ENCODE results near the gene CFAP299. TPM values are rescaled to one million over a fixed set of nuclear protein-coding genes. Genes with fewer than 3 reads are reported as not detected.

Gene CFAP299
- total and polyA plus RNA-seq, 4 experiments from 2014 or later: not detected

DNA sequence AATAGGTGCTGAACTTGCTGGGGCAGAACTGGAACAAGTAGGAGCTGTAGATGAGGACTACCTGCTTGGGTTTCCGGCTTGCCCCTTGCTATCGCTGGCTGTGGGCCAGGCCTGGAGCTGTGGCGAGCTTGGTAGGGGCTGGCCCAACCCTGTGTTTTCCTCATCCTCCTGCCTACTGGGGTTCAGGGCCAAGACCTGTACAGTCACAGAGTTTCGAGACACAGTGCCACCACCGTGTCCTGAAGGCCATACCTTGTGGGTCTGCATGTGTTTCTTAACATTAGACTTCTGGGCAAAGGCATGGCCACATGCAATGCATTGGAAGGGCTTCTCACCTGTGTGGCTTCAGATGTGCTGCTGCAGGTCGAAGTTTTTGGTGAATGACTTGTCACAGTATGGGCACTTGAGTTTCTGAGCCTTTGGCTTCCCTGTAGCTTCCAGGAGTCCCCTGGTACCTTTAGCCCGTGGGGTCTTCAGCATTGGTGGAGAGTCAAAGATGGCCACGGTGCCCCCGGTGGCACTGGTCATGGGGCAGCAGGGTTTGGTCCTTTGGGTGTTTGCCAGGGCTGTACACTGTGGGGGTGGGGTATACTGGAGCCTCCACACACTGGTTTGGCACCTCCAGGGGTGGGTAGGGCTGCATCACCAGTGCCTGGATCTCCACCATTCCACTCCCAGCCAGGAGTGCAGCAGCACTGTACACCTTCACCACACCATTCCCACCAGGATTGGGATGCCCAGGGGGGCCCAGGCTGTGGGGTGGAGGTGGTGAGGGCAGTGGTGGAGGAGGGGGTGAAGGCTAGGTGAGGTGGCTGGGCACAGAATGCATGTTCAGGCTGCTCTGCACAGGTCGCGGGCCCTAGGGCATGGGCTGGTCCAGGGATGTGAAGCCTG is 52.1 kb downstream of the CFAP299 start:
- peaks cover 0 to 3% (median 0%) of the 10 kb centered on the region in 8 donors for H3K9me3 Mint-ChIP-seq
- no peaks in the 10 kb centered on the region for H3K4me1 ChIP-seq (ENCODE audit: insufficient read depth, low read length)
- no peak overlapping the region for H3K27ac Mint-ChIP-seq
- no peaks in the 10 kb centered on the region for H3K36me3 Mint-ChIP-seq
- ChIA-PET POLR2A (ENCODE audit: partially characterized antibody) (no interaction called here), CTCF (ENCODE audit: partially characterized antibody) (no interaction called here)
- no peaks in the 10 kb centered on the region for H3K4me1 Mint-ChIP-seq
- H3K9me3 ChIP-seq (ENCODE audit: control insufficient read depth in 1 of 2, low read length in 2 of 2): no peaks in the 10 kb centered on the region
- no peak overlapping the region for H3K4me3 ChIP-seq (ENCODE audit: low read length in 2 of 2)
- H3K27ac ChIP-seq (ENCODE audit: low read depth, low read length): no peak overlapping the region
- no peak overlapping the region for H3K4me3 Mint-ChIP-seq
- intact Hi-C loops (cut with micrococcal nuclease): no loop called here
- H3K36me3 ChIP-seq (ENCODE audit: insufficient read depth, low read length): no peaks in the 10 kb centered on the region
- no peaks in the 10 kb centered on the region for H3K27me3 Mint-ChIP-seq
- H3K27me3 ChIP-seq (ENCODE audit: insufficient read depth, low read length): no peaks in the 10 kb centered on the region
- no peak for DNase-seq

- no peaks in the 10 kb centered on the region for H3K36me3 ChIP-seq (ENCODE audit: insufficient read depth, low read length)
- H3K36me3 Mint-ChIP-seq: no peaks in the 10 kb centered on the region
- no peaks in the 10 kb centered on the region for H3K27me3 ChIP-seq (ENCODE audit: insufficient read depth, low read length)
- H3K27ac ChIP-seq (ENCODE audit: low read depth, low read length): no peak overlapping the region
- H3K27me3 Mint-ChIP-seq: no peaks in the 10 kb centered on the region
- no peak overlapping the region for H3K27ac Mint-ChIP-seq
- ChIA-PET POLR2A (ENCODE audit: partially characterized antibody) (no interaction called here), CTCF (ENCODE audit: partially characterized antibody) (no interaction called here)
- H3K4me3 ChIP-seq (ENCODE audit: low read length in 2 of 2): no peak overlapping the region
- H3K4me1 Mint-ChIP-seq: no peaks in the 10 kb centered on the region
- no peak for DNase-seq
- H3K4me1 ChIP-seq (ENCODE audit: insufficient read depth, low read length): no peaks in the 10 kb centered on the region
- intact Hi-C loops (cut with micrococcal nuclease): no loop called here
- H3K9me3 ChIP-seq (ENCODE audit: control insufficient read depth in 1 of 2, low read length in 2 of 2): no peaks in the 10 kb centered on the region
- H3K4me3 Mint-ChIP-seq: no peak overlapping the region
- peaks cover 0 to 1% (median 0%) of the 10 kb centered on the region in 8 donors for H3K9me3 Mint-ChIP-seq
These were observed 52.7 kb downstream of the CFAP299 start for GRCh38 chr4:80388284-80388607.

DNA sequence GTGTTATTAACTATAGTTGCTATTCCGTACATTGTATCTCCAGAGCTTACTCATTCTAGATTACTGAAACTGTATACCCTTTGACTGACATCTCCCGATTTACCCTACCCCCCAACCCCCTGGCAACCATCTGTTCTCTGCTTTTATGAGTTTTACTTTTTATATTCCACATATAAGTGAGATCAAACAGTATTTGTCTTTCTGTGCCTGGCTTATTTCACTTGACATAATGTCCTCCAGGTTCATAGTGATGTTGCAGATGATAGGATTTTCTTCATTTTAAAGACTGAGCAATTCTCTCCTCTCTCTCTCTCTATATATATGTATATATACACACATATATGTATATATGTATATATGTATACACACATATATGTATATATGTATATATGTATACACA is 54.6 kb downstream of the CFAP299 start:
- Mint-ChIP-seq H3K9me3 (peaks cover 0 to 9% (median under 1%) of the 10 kb centered on the region in 8 donors), H3K36me3 (no peaks in the 10 kb centered on the region), H3K27me3 (no peaks in the 10 kb centered on the region), H3K4me3 (no peak overlapping the region), H3K27ac (no peak overlapping the region), H3K4me1 (no peaks in the 10 kb centered on the region)
- Histone ChIP-seq H3K9me3 (ENCODE audit: control insufficient read depth in 1 of 2, low read length in 2 of 2) (no peaks in the 10 kb centered on the region), H3K4me3 (ENCODE audit: low read length in 2 of 2) (no peak overlapping the region), H3K36me3 (ENCODE audit: insufficient read depth, low read length) (no peaks in the 10 kb centered on the region), H3K27me3 (ENCODE audit: insufficient read depth, low read length) (no peaks in the 10 kb centered on the region), H3K27ac (ENCODE audit: low read depth, low read length) (no peak overlapping the region), H3K4me1 (ENCODE audit: insufficient read depth, low read length) (no peaks in the 10 kb centered on the region)
- ChIA-PET POLR2A (ENCODE audit: partially characterized antibody) (no interaction called here), CTCF (ENCODE audit: partially characterized antibody) (no interaction called here)
- DNase-seq: no peak
- intact Hi-C loops (cut with micrococcal nuclease): no loop called here

DNA sequence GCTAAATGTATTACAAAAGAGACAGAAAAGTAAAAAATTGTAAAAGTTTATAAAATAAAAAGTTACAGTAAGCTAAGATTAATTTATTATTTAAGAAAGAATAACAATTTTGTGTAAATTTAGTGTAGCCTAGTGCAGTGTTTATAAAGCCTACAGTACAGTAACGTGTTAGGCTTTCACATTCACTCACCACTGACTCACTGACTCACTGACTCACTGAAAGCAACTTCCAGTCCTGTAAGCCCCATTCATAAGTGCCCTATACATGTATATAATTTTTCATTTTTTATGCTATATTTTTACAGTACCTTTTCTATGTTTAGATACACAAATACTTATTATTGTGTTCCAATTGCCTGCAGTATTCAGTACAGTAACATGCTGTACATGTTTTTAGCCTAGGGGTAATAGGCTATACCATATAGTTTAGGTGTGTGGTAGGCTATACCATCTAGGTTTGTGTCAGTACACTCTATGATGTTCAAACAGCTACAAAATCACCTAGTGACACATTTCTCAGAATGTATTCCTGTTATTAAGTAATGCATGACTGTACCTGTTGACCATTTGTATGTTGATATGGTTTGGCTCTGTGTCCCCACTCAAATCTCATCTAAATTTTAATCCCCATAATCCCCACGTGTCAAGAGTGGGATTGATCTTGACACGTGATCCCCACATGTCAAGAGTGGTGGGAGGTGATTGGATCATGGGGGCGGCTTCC is 57.9 kb downstream of the CFAP299 start:
- peaks cover 0 to 9% (median 2%) of the 10 kb centered on the region in 8 donors for H3K9me3 Mint-ChIP-seq
- H3K36me3 Mint-ChIP-seq: no peaks in the 10 kb centered on the region
- no peak overlapping the region for H3K27ac ChIP-seq (ENCODE audit: low read depth, low read length)
- H3K27me3 Mint-ChIP-seq: peaks cover 0 to 4% of the 10 kb centered on the region in 2 donors
- DNase-seq: no peak
- H3K9me3 ChIP-seq (ENCODE audit: control insufficient read depth in 1 of 2, low read length in 2 of 2): no peaks in the 10 kb centered on the region
- no peaks in the 10 kb centered on the region for H3K36me3 ChIP-seq (ENCODE audit: insufficient read depth, low read length)
- no peaks in the 10 kb centered on the region for H3K27me3 ChIP-seq (ENCODE audit: insufficient read depth, low read length)
- no peaks in the 10 kb centered on the region for H3K4me1 ChIP-seq (ENCODE audit: insufficient read depth, low read length)
- H3K4me3 Mint-ChIP-seq: no peak overlapping the region
- H3K27ac Mint-ChIP-seq: no peak overlapping the region
- intact Hi-C loops (cut with micrococcal nuclease): no loop called here
- no peak overlapping the region for H3K4me3 ChIP-seq (ENCODE audit: low read length in 2 of 2)
- ChIA-PET POLR2A (ENCODE audit: partially characterized antibody) (no interaction called here), CTCF (ENCODE audit: partially characterized antibody) (no interaction called here)
- no peaks in the 10 kb centered on the region for H3K4me1 Mint-ChIP-seq

DNA sequence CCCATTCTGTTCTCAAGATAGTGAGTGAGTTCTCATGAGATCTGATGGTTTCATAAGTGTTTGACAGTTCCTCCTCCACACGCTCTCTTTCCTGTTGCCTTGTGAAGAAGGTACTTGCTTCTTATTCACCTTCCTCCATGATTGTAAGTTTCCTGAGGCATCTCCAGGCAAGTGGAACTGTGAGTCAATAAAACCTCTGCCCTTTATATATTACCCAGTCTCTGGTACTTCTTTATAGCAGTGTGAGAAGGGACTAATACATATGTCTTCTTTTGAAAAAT is 58.4 kb downstream of the CFAP299 start:
- no peak overlapping the region for H3K4me3 Mint-ChIP-seq
- no peak for DNase-seq
- H3K4me3 ChIP-seq (ENCODE audit: low read length in 2 of 2): no peak overlapping the region
- no peaks in the 10 kb centered on the region for H3K4me1 Mint-ChIP-seq
- intact Hi-C loops (cut with micrococcal nuclease): no loop called here
- H3K27ac ChIP-seq (ENCODE audit: low read depth, low read length): no peak overlapping the region
- H3K36me3 ChIP-seq (ENCODE audit: insufficient read depth, low read length): no peaks in the 10 kb centered on the region
- peak overlapping the region in 1 of 7 donors; percentile 3 for H3K27ac Mint-ChIP-seq
- peaks cover 0 to 14% (median 3%) of the 10 kb centered on the region in 8 donors for H3K9me3 Mint-ChIP-seq
- H3K4me1 ChIP-seq (ENCODE audit: insufficient read depth, low read length): no peaks in the 10 kb centered on the region
- H3K36me3 Mint-ChIP-seq: no peaks in the 10 kb centered on the region
- H3K9me3 ChIP-seq (ENCODE audit: control insufficient read depth in 1 of 2, low read length in 2 of 2): no peaks in the 10 kb centered on the region
- POLR2A ChIA-PET (ENCODE audit: partially characterized antibody): no interaction called here
- peaks cover 0 to 9% of the 10 kb centered on the region in 2 donors for H3K27me3 Mint-ChIP-seq
- CTCF ChIA-PET (ENCODE audit: partially characterized antibody): no interaction called here
- H3K27me3 ChIP-seq (ENCODE audit: insufficient read depth, low read length): no peaks in the 10 kb centered on the region

- POLR2A ChIA-PET (ENCODE audit: partially characterized antibody): no interaction called here
- Histone ChIP-seq H3K36me3 (ENCODE audit: insufficient read depth, low read length) (no peaks in the 10 kb centered on the region), H3K27ac (ENCODE audit: low read depth, low read length) (no peak overlapping the region), H3K4me1 (ENCODE audit: insufficient read depth, low read length) (no peaks in the 10 kb centered on the region), H3K4me3 (ENCODE audit: low read length in 2 of 2) (no peak overlapping the region), H3K27me3 (ENCODE audit: insufficient read depth, low read length) (no peaks in the 10 kb centered on the region), H3K9me3 (ENCODE audit: control insufficient read depth in 1 of 2, low read length in 2 of 2) (no peaks in the 10 kb centered on the region)
- H3K27me3 Mint-ChIP-seq: no peaks in the 10 kb centered on the region
- H3K9me3 Mint-ChIP-seq: peaks cover 0 to 4% (median 1%) of the 10 kb centered on the region in 8 donors
- CTCF ChIA-PET (ENCODE audit: partially characterized antibody): no interaction called here
- H3K4me1 Mint-ChIP-seq: no peaks in the 10 kb centered on the region
- intact Hi-C loops (cut with micrococcal nuclease): no loop called here
- H3K36me3 Mint-ChIP-seq: no peaks in the 10 kb centered on the region
- no peak overlapping the region for H3K27ac Mint-ChIP-seq
- H3K4me3 Mint-ChIP-seq: no peak overlapping the region
- DNase-seq: no peak
These were observed 71.7 kb downstream of the CFAP299 start for GRCh38 chr4:80407246-80407645.

- no peaks in the 10 kb centered on the region for H3K4me1 Mint-ChIP-seq
- no peaks in the 10 kb centered on the region for H3K4me1 ChIP-seq (ENCODE audit: insufficient read depth, low read length)
- CTCF ChIA-PET (ENCODE audit: partially characterized antibody): no interaction called here
- no peaks in the 10 kb centered on the region for H3K27me3 Mint-ChIP-seq
- H3K36me3 Mint-ChIP-seq: no peaks in the 10 kb centered on the region
- no peaks in the 10 kb centered on the region for H3K36me3 ChIP-seq (ENCODE audit: insufficient read depth, low read length)
- no peak for DNase-seq
- intact Hi-C loops (cut with micrococcal nuclease): no loop called here
- H3K27me3 ChIP-seq (ENCODE audit: insufficient read depth, low read length): no peaks in the 10 kb centered on the region
- H3K9me3 Mint-ChIP-seq: no peaks in the 10 kb centered on the region
- H3K4me3 Mint-ChIP-seq: no peak overlapping the region
- H3K27ac ChIP-seq (ENCODE audit: low read depth, low read length): no peak overlapping the region
- H3K4me3 ChIP-seq (ENCODE audit: low read length in 2 of 2): no peak overlapping the region
- H3K27ac Mint-ChIP-seq: no peak overlapping the region
- H3K9me3 ChIP-seq (ENCODE audit: control insufficient read depth in 1 of 2, low read length in 2 of 2): no peaks in the 10 kb centered on the region
- POLR2A ChIA-PET (ENCODE audit: partially characterized antibody): no interaction called here
These were observed 74.3 kb downstream of the CFAP299 start for GRCh38 chr4:80409809-80410208.

Measured in CD4-positive, alpha-beta memory T cell (primary cell).